ENCODE measurements around the gene IL2RA.
"Not testable (repeated sequence)": the region's sequence is repeated elsewhere in the genome, so short reads cannot be mapped to it uniquely, and the experiment has no call there.

DNA sequence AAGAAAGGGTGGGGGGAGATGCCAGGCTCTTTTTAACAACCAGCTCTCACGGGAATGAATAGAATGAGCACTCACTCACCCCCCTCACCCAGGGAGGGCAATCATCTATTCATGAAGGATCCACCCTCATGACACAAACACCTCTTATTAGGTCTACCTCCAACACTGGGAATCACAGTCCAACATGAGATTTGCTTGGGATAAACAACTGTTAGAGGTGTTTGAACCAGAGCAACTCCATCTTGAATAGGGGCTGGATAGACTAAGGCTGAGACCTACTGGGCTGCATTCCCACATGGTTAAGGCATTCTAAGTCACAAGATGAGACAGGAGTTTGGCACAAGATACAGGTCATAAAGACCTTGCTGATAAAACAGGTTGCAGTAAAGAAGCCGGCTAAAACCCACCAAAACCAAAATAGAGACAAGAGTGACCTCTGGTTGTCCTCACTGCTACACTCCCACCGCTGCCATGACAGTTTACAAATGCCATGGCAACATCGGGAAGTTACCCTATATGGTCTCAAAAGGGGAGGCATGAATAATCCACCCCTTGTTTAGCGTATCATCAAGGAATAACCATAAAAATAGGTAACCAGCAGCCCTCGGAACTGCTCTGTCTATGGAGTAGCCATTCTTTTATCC lies 56.9 kb downstream of the IL2RA start:
- TF ChIP-seq POLR2AphosphoS5, EP300, CTCF, POLR2A (IDR thresholded peaks at IDR 0.05): not testable (repeated sequence)

Measured in upper lobe of left lung (tissue), 4 donors.